ENCODE measurements around the gene ASB8. TPM values are rescaled to one million over a fixed set of nuclear protein-coding genes. Genes with fewer than 3 reads are reported as not detected.
"Not testable (repeated sequence)": the region's sequence is repeated elsewhere in the genome, so short reads cannot be mapped to it uniquely, and the experiment has no call there.

Gene ASB8
- total RNA-seq, 1 experiment from 2014 or later: 19.2 TPM

GRCh38 chr12:48126953-48127630, 30.2 kb downstream of the ASB8 start:
- Mint-ChIP-seq H3K36me3 (ENCODE audit: insufficient read depth, unreplicated experiment) (peaks cover 5% of the 10 kb centered on the region), H3K4me1 (ENCODE audit: low read depth, unreplicated experiment) (no peaks in the 10 kb centered on the region), H3K27me3 (ENCODE audit: unreplicated experiment) (no peaks in the 10 kb centered on the region), H3K9me3 (ENCODE audit: low read depth, unreplicated experiment) (no peaks in the 10 kb centered on the region), H3K27ac (ENCODE audit: unreplicated experiment) (no peak overlapping the region), H3K4me3 (ENCODE audit: low read depth, unreplicated experiment) (no peak overlapping the region)
- TF ChIP-seq CTCF (IDR thresholded peaks at IDR 0.05; ENCODE audit: unreplicated experiment): no peak
- no TSS peak for BruUV-seq (replicated peaks)
- intact Hi-C loops (cut with micrococcal nuclease; ENCODE audit: unreplicated experiment): no loop called here
- no peak for DNase-seq
- CTCF ChIA-PET: no interaction called here

- Mint-ChIP-seq H3K4me1 (ENCODE audit: low read depth, unreplicated experiment) (no peaks in the 10 kb centered on the region), H3K9me3 (ENCODE audit: low read depth, unreplicated experiment) (no peaks in the 10 kb centered on the region)
- CTCF ChIA-PET: interaction anchor here (1.0 kb wide), 1 partner anchor 9 kb away, joined by 3 read pairs; no protein-coding TSS in a partner anchor
Measured at GRCh38 chr12:48125985-48126384, 31.3 kb downstream of the ASB8 start.

GRCh38 chr12:48125542-48125941, 31.8 kb downstream of the ASB8 start:
- CTCF ChIA-PET: interaction anchor here (1.0 kb wide), 1 partner anchor 9 kb away, joined by 3 read pairs; no protein-coding TSS in a partner anchor
- not testable (repeated sequence) for BruUV-seq (replicated peaks); H3K4me3 Mint-ChIP-seq (ENCODE audit: low read depth, unreplicated experiment)

More at GRCh38 chr12:48125985-48126384, 31.3 kb downstream of the ASB8 start:
- Mint-ChIP-seq H3K27me3 (ENCODE audit: unreplicated experiment) (no peaks in the 10 kb centered on the region), H3K4me3 (ENCODE audit: low read depth, unreplicated experiment) (no peak overlapping the region), H3K36me3 (ENCODE audit: insufficient read depth, unreplicated experiment) (peaks cover 5% of the 10 kb centered on the region), H3K27ac (ENCODE audit: unreplicated experiment) (no peak overlapping the region)
- no peak for DNase-seq
- no peak for TF ChIP-seq CTCF (IDR thresholded peaks at IDR 0.05; ENCODE audit: unreplicated experiment)
- intact Hi-C loops (cut with micrococcal nuclease; ENCODE audit: unreplicated experiment): no loop called here
- BruUV-seq (replicated peaks): no TSS peak

GRCh38 chr12:48123169-48123568, 34.1 kb downstream of the ASB8 start:
- Mint-ChIP-seq H3K27ac (ENCODE audit: unreplicated experiment) (no peak overlapping the region), H3K27me3 (ENCODE audit: unreplicated experiment) (no peaks in the 10 kb centered on the region), H3K36me3 (ENCODE audit: insufficient read depth, unreplicated experiment) (peaks cover 14% of the 10 kb centered on the region), H3K9me3 (ENCODE audit: low read depth, unreplicated experiment) (no peaks in the 10 kb centered on the region), H3K4me1 (ENCODE audit: low read depth, unreplicated experiment) (peaks cover 8% of the 10 kb centered on the region), H3K4me3 (ENCODE audit: low read depth, unreplicated experiment) (no peak overlapping the region)
- no TSS peak for BruUV-seq (replicated peaks)
- intact Hi-C loops (cut with micrococcal nuclease; ENCODE audit: unreplicated experiment): no loop called here
- CTCF ChIA-PET: no interaction called here
- TF ChIP-seq CTCF (IDR thresholded peaks at IDR 0.05; ENCODE audit: unreplicated experiment): no peak
- DNase-seq: no peak

More at GRCh38 chr12:48125542-48125941, 31.8 kb downstream of the ASB8 start:
- intact Hi-C loops (cut with micrococcal nuclease; ENCODE audit: unreplicated experiment); H3K36me3 Mint-ChIP-seq (ENCODE audit: insufficient read depth, unreplicated experiment); DNase-seq; H3K9me3 Mint-ChIP-seq (ENCODE audit: low read depth, unreplicated experiment); H3K27me3 Mint-ChIP-seq (ENCODE audit: unreplicated experiment); H3K4me1 Mint-ChIP-seq (ENCODE audit: low read depth, unreplicated experiment); H3K27ac Mint-ChIP-seq (ENCODE audit: unreplicated experiment): not testable (repeated sequence)

Measured in Calu3 (cell line).